GM12801 (cell line): Measurements from ENCODE around the gene NME7.

Source experiments
- TF ChIP-seq, protein P1 (sequence below): IDR thresholded peaks from one replicate; pipeline ENCODE4 v1.5.1; 2011; ENCODE audit warnings: control low read depth; ENCODE audit not compliant: insufficient read length; ENCODE audit errors: extremely low read depth

Gene NME7

DNA sequence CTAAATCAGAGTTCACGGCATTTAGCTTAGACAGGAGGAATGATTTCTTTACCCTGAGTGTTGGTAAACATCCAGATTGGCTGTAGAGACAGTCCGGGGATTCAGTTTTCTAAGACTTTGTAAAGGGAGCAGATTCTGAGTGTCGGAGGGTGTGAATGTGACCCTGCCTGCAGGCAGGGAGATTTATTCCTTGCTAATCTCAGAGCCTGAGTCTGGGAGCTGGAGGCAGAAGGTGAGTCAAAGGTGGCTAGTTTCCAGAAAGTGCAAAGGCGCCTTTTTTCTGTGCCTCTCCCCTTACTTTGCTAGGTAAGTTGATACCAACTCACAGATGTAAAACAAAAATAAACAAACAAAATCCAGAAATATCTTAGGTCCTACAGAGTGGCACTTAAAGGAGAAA is 249.4 kb downstream of the NME7 start:
- TF ChIP-seq, protein P1, sequence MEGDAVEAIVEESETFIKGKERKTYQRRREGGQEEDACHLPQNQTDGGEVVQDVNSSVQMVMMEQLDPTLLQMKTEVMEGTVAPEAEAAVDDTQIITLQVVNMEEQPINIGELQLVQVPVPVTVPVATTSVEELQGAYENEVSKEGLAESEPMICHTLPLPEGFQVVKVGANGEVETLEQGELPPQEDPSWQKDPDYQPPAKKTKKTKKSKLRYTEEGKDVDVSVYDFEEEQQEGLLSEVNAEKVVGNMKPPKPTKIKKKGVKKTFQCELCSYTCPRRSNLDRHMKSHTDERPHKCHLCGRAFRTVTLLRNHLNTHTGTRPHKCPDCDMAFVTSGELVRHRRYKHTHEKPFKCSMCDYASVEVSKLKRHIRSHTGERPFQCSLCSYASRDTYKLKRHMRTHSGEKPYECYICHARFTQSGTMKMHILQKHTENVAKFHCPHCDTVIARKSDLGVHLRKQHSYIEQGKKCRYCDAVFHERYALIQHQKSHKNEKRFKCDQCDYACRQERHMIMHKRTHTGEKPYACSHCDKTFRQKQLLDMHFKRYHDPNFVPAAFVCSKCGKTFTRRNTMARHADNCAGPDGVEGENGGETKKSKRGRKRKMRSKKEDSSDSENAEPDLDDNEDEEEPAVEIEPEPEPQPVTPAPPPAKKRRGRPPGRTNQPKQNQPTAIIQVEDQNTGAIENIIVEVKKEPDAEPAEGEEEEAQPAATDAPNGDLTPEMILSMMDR, result no peak

DNA sequence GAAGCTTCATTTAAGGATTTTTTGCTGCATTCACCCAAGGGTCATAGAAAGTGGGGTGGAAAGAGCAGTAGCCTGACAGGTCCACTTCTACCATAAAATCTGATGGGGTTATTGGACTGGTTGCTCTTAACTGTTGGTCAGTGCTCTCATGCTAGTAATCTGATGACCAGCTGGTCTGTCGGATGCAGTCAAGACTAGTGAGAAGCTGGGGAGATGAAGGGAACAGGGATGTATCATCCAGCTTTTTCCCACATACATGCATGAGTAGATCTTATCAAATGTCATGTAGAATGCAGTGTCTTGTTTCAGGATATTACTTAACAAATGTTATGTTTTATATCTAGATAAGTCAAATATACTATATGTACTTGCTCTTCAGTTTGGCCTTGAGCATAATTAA is 250.0 kb downstream of the NME7 start:
- TF ChIP-seq, protein P1, result no peak

DNA sequence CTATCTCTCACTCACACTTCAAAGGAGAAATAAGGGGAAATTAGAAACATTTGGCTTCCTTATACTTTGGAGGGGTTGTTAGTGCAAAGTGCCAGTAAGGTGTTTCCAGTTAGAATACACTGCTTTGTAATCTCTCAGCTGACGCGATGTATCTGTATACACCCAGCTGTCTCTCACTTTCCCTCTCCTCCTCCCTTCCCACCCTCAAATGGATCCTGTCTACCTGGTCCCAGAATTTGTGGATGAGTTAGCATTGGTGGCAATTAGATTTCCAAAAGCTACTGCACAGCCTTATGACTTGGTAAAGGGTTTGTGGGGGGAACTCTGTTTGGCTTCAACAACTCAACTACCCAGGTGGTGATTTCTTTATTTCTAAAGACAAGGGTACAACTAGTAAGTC is 250.6 kb downstream of the NME7 start:
- TF ChIP-seq, protein P1, result no peak

DNA sequence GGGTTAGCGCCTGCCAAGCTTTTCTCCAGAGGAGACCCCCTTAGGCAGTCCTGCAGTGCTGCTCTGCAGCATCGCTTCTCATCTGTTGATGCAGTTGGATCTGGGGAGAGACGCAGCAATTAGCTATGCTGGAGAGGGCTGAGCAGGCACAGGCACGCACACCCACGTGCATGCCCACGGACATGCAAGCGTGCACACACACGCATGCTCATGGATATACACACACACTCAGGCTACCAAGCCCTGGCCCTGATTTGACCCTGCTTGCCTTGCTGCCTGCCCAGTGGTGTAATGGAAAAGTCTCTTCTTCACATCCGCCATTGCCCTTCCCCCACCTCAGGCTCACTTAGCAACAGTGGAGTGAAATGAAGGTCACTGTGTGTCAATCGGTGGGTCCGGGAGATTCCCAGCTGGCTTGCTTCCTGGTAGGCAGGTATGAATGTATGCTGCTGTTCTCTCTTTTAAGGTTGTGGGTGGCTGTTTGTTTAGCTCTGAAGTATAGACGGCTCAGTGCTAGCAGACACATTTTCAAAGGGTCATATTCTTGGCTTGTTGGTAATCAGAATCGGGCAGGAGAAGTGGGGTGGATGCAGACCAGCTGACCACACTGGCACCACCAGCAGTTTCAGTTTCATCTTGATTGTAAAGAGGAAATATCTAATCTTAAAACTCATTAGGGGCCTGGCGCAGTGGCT is 251.6 kb downstream of the NME7 start:
- TF ChIP-seq, protein P1, result no peak

DNA sequence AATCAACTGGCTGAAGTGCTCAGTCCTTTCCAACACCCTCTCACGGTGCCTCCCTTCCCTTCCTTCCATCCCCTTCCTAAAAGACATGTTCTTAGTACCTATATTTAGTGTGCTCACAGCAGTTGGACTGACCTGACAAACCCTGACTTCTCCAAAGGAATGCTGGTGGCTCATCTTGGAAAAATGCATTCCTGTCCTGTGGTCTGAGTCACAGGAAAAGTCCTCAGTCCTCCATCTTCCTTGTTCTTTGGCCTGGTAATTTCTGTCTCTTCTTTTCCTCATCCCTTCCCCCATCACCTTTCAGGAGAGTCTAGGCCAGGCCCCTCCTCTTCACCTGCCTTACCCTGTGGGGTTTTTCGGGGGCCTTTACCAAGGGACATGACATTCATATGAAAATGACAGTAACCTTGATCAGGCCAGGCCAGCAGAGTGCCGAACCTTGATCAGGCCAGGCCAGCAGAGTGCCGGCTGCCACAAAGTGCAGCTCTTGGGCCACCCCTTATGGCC is 253.9 kb downstream of the NME7 start:
- TF ChIP-seq, protein P1, result no peak

DNA sequence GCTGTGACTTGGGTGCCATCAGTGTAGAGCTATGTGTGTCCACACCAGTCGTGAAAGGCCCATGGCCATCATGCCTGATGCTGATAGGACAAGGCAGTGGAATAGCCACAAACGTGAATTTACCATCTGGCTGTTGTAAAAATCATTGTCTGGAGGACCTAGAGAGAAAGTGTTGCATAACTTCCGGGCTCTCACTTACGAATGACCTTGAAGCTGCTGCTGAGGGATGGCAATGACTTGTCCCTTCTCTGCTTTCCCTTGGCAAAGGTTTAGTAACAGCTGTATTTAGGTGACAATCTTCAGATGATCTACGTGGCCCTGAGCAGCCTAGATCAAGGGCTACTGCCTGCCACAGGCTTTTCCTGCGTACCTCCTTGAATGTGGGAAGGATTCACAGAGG is 255.4 kb downstream of the NME7 start:
- TF ChIP-seq, protein P1, result no peak

DNA sequence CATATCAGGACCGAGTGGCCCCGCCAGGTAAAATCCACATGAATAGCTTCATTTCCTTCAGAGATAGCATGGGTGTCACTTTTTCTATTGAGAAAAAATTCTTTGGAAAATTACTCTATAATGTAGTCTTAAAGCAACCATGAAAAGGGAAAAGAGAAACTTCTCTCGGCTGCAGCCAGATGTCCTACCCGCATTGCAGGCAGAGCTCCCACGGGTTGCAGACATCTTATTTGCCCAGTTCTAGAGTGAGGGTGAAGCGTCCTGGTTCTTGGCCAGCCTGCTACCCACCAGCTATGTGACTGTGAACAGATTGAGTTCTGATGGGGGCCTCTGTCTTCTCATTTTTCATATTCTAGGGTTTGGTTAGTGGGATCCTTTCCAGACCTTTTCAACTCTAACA is 256.1 kb downstream of the NME7 start:
- TF ChIP-seq, protein P1, result no peak
